Fibroblast of lung (primary cell): Measurements from ENCODE around the gene EVI2B. TPM values are rescaled to one million over a fixed set of nuclear protein-coding genes. Genes with fewer than 3 reads are reported as not detected.
"Not testable (repeated sequence)": the region's sequence is repeated elsewhere in the genome, so short reads cannot be mapped to it uniquely, and the experiment has no call there.

Source experiments
- DNase-seq, 2 donors: peaks; one replicate each; pipeline versions ENCODE4 v3.0.0 to v3.0.0-alpha.2; 2010; ENCODE audit warnings: low read depth in 2 of 2
- H2AFZ ChIP-seq: 2 replicates; pipeline ENCODE4 v1.5.1; 2012; ENCODE audit warnings: low read length, control low read depth, inconsistent platforms
- H3K27ac ChIP-seq: 2 replicates; pipeline ENCODE4 v1.5.1; 2011; ENCODE audit warnings: low read length, control low read depth; ENCODE audit not compliant: insufficient read depth
- H3K27me3 ChIP-seq: 2 replicates; pipeline ENCODE4 v1.5.1; 2011; ENCODE audit warnings: mild to moderate bottlenecking, low read length; ENCODE audit not compliant: control insufficient read depth, insufficient read depth
- H3K36me3 ChIP-seq: 2 replicates; pipeline ENCODE4 v1.5.1; 2011; ENCODE audit warnings: low read length; ENCODE audit not compliant: control insufficient read depth, insufficient read depth
- H3K4me1 ChIP-seq: 2 replicates; pipeline ENCODE4 v1.5.1; 2011; ENCODE audit warnings: low read length; ENCODE audit not compliant: control insufficient read depth, insufficient read depth; ENCODE audit errors: extremely low read depth
- H3K4me2 ChIP-seq: 2 replicates; pipeline ENCODE4 v1.5.1; 2011; ENCODE audit warnings: low read length, control low read depth; ENCODE audit not compliant: insufficient read depth; ENCODE audit errors: extremely low read depth
- H3K4me3 ChIP-seq, 4 experiments: fragments of 200-600 bp in 1 of 4; sonication (generic) in 1 of 4; replicated peaks in 1 of 4; 2 replicates each; pipeline ENCODE4 v1.5.1; 2011 to 2016; ENCODE audit warnings: low read length in 4 of 4, low read depth in 3 of 4, mild to moderate bottlenecking in 3 of 4, control low read depth in 2 of 4, inconsistent platforms in 1 of 4, mixed read lengths in 1 of 4; ENCODE audit not compliant: insufficient read depth in 1 of 4; ENCODE audit errors: control extremely low read depth in 1 of 4
- H3K79me2 ChIP-seq: 2 replicates; pipeline ENCODE4 v1.5.1; 2012; ENCODE audit warnings: mild to moderate bottlenecking, low read length, inconsistent platforms; ENCODE audit not compliant: control insufficient read depth, insufficient read depth
- H3K9ac ChIP-seq: 2 replicates; pipeline ENCODE4 v1.5.1; 2011; ENCODE audit warnings: mild to moderate bottlenecking, low read length, control low read depth; ENCODE audit not compliant: insufficient read depth
- H3K9me3 ChIP-seq: 2 replicates; pipeline ENCODE4 v1.5.1; 2012; ENCODE audit warnings: low read depth, low read length; ENCODE audit not compliant: control insufficient read depth, insufficient read depth
- H4K20me1 ChIP-seq: 2 replicates; pipeline ENCODE4 v1.5.1; 2011; ENCODE audit warnings: low read length; ENCODE audit not compliant: control insufficient read depth, insufficient read depth; ENCODE audit errors: extremely low read depth
- EZH2 ChIP-seq: IDR thresholded peaks from 2 replicates; pipeline ENCODE4 v1.5.1; 2012; ENCODE audit warnings: low read length, control low read depth, mild to moderate bottlenecking; ENCODE audit errors: missing control alignments
- polyA plus RNA-seq, 2 donors: library from polyadenylated mRNA; depleted of rRNA in 1 of 2; stranded (reverse) in 1 of 2; unstranded in 1 of 2; fragments of >200 nt; gene quantifications; 2 replicates each; pipeline ENCODE4 v1.2.1, GENCODE V29; 2011 to 2012; ENCODE audit warnings: missing spikeins in 1 of 2
- total RNA-seq: library from RNA; depleted of rRNA; stranded (reverse); fragments of >200 nt; gene quantifications from 2 replicates; pipeline ENCODE4 v1.2.1, GENCODE V29; 2014
- TF ChIP-seq, protein P1 (sequence below), 2 donors: IDR thresholded peaks in 1 of 2; conservative IDR thresholded peaks in 1 of 2; 1 replicate in 1 of 2; 2 replicates in 1 of 2; pipeline ENCODE4 v1.5.1; 2011 to 2012; ENCODE audit warnings: low read length in 2 of 2, control low read depth in 1 of 2, inconsistent platforms in 1 of 2, low read depth in 1 of 2, mild to moderate bottlenecking in 1 of 2

EVI2B gene
- total and polyA plus RNA-seq, 2 donors (not counting 1 experiment from before 2014, with no cell fraction given): 0.33 to 0.68 TPM

DNA sequence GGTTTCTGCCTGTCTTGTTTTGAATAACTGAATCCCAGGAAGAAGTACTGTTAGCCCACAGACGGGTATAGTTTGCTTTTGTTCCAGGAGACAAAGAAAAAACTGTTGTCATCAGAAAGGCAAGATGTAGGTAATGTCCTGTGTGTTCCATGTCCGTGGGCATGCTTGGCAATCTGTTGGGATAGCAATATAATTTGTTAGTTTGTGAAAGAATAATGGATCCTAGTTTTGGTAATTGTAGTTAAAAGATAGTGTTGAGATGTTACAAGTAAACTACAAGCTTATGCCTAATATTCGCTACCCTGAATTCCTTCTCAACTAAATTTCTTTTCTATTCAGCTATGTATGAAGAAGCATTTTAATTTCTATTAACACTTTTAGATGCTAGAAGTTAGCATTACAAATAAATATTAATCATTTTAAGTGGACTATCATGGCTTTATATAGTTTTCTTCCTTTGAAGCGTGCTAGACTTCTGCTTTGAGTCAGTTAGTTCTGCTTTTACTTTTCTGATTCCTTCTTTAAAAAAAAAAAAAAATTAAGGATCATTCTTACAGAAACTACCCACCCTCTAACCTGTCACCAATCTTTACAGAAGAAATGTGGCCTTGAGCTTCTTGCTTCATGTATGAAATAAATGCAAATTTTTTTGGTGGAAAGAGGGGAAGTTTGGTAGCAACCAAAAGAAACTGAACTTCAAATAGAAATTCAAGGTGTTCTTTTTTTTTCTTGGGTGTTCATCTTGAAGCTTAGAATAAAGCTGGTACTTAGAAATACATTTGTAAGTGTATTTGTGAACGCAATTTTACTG is 5.2 kb upstream of the EVI2B start:
- peak overlapping the region; percentile 17 for H3K4me2 ChIP-seq
- DNase-seq: no peak
- no peak overlapping the region for H2AFZ ChIP-seq
- H3K4me3 ChIP-seq: peak overlapping the region in 2 of 4 experiments; percentile 39 to 43
- peak overlapping the region; percentile 15 for H3K27ac ChIP-seq
- H3K27me3 ChIP-seq: no peaks in the 10 kb centered on the region
- TF ChIP-seq, protein P1, sequence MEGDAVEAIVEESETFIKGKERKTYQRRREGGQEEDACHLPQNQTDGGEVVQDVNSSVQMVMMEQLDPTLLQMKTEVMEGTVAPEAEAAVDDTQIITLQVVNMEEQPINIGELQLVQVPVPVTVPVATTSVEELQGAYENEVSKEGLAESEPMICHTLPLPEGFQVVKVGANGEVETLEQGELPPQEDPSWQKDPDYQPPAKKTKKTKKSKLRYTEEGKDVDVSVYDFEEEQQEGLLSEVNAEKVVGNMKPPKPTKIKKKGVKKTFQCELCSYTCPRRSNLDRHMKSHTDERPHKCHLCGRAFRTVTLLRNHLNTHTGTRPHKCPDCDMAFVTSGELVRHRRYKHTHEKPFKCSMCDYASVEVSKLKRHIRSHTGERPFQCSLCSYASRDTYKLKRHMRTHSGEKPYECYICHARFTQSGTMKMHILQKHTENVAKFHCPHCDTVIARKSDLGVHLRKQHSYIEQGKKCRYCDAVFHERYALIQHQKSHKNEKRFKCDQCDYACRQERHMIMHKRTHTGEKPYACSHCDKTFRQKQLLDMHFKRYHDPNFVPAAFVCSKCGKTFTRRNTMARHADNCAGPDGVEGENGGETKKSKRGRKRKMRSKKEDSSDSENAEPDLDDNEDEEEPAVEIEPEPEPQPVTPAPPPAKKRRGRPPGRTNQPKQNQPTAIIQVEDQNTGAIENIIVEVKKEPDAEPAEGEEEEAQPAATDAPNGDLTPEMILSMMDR (conservative IDR thresholded peaks at IDR 0.05 in 1 of 2, IDR thresholded peaks at IDR 0.05 in 1 of 2; ENCODE audit: low read depth in 1 of 2, low read length in 2 of 2): no peak
- TF ChIP-seq EZH2: no peak
- no peaks in the 10 kb centered on the region for H3K36me3 ChIP-seq
- H3K79me2 ChIP-seq: peaks cover 2% of the 10 kb centered on the region
- no peaks in the 10 kb centered on the region for H4K20me1 ChIP-seq
- H3K9ac ChIP-seq: no peak overlapping the region
- no peaks in the 10 kb centered on the region for H3K4me1 ChIP-seq
- H3K9me3 ChIP-seq: no peaks in the 10 kb centered on the region

GRCh38 chr17:31318298-31318801 is 4.5 kb upstream of the EVI2B start:
- DNase-seq: peak; percentile 93
- peak overlapping the region in 2 of 4 experiments; percentile 39 to 43 for H3K4me3 ChIP-seq
- no peak for TF ChIP-seq EZH2
- TF ChIP-seq, protein P1 (conservative IDR thresholded peaks at IDR 0.05 in 1 of 2, IDR thresholded peaks at IDR 0.05 in 1 of 2; ENCODE audit: low read depth in 1 of 2, low read length in 2 of 2): no peak
- H3K36me3 ChIP-seq: no peaks in the 10 kb centered on the region
- no peaks in the 10 kb centered on the region for H3K4me1 ChIP-seq
- H2AFZ ChIP-seq: no peak overlapping the region
- no peaks in the 10 kb centered on the region for H3K27me3 ChIP-seq
- H3K79me2 ChIP-seq: peaks cover 2% of the 10 kb centered on the region
- no peaks in the 10 kb centered on the region for H3K9me3 ChIP-seq
- H3K27ac ChIP-seq: peak overlapping the region; percentile 15
- H4K20me1 ChIP-seq: no peaks in the 10 kb centered on the region
- H3K9ac ChIP-seq: no peak overlapping the region
- peak overlapping the region; percentile 17 for H3K4me2 ChIP-seq

GRCh38 chr17:31314782-31315100 is 887 bp upstream of the EVI2B start:
- H4K20me1 ChIP-seq: no peaks in the 10 kb centered on the region
- no peaks in the 10 kb centered on the region for H3K4me1 ChIP-seq
- H3K4me2 ChIP-seq: no peak overlapping the region
- H3K9ac ChIP-seq: no peak overlapping the region
- H3K9me3 ChIP-seq: no peaks in the 10 kb centered on the region
- H3K4me3 ChIP-seq: no peak overlapping the region
- H3K27me3 ChIP-seq: no peaks in the 10 kb centered on the region
- no peak overlapping the region for H3K27ac ChIP-seq
- no peak overlapping the region for H2AFZ ChIP-seq
- H3K79me2 ChIP-seq: no peaks in the 10 kb centered on the region
- no peak for DNase-seq
- no peaks in the 10 kb centered on the region for H3K36me3 ChIP-seq
- TF ChIP-seq, protein P1 (conservative IDR thresholded peaks at IDR 0.05 in 1 of 2, IDR thresholded peaks at IDR 0.05 in 1 of 2; ENCODE audit: low read depth in 1 of 2, low read length in 2 of 2): no peak
- no peak for TF ChIP-seq EZH2

GRCh38 chr17:31312223-31312622 is 1.6 kb downstream of the EVI2B start:
- not testable (repeated sequence) for H4K20me1 ChIP-seq, H3K27me3 ChIP-seq, H3K4me2 ChIP-seq, H3K9me3 ChIP-seq, H2AFZ ChIP-seq, H3K4me3 ChIP-seq, H3K36me3 ChIP-seq, H3K27ac ChIP-seq, H3K4me1 ChIP-seq, H3K79me2 ChIP-seq, H3K9ac ChIP-seq, DNase-seq
